ENCODE results near the gene C3orf22.
"Not testable (repeated sequence)": the region's sequence is repeated elsewhere in the genome, so short reads cannot be mapped to it uniquely, and the experiment has no call there.

Gene C3orf22

DNA sequence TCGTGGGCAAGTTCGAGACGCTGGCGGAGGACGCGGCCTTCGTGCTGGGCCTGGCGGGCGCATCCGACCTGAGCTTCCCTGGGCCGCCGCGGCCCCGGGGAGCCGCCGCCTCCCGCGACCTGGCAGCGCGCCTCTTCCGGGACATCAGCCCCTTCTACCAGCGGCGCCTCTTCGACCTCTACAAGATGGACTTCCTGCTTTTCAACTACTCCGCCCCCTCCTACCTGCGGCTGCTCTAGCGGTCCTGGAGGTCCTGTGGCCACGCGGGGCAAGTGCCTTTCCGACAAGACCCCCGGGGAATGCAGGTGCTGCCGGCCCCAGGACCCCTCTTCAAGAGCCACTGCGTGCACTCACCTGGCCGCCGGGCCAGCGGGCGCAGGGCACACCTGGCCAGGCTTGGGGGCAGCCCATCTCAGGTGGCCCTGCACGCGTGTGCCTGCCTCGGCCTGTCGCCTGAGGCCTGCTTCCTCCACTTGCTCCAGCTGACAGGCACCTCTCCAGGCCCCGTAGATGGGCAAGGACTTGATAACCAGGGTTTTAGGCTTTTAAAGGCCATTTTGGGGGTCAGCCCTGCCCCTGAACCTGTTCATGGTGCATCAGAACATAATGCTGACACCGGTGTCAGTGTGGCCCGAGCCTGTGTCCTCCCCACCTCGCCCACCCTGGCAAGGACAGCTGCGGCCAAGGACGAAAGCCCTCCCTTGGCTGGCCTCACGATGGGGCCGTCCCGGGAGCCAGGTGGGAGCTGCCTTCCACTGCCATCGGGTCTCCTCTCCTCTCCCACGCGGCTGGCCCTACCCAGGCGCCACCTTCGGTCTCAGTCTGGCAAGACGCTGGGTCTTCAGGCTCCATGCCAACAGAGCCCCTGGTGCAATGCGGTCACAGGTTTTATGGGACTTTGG is 16.1 kb downstream of the C3orf22 start:
- DNase-seq = no peak

DNA sequence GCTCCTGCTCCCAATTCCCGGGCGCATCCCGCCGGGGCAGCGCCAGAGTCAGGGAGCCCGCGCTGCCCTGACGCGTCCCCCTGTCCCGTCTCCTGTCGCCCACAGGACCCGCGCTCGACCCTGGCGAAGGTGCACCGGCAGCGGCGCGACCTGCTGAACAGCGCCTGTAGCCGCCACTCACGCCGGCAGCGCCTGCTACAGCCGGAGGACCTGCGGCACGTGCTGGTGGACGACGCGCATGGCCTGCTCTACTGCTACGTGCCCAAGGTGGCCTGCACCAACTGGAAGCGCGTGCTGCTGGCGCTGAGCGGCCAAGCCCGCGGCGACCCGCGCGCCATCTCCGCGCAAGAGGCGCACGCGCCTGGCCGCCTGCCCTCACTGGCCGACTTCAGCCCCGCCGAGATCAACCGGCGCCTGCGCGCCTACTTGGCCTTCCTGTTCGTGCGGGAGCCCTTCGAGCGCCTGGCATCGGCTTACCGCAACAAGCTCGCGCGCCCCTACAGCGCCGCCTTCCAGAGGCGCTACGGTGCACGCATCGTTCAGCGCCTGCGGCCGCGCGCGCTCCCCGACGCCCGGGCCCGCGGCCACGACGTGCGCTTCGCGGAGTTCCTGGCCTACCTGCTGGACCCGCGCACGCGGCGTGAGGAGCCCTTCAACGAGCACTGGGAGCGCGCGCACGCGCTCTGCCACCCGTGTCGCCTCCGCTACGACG is 16.9 kb downstream of the C3orf22 start:
- no peak for DNase-seq

DNA sequence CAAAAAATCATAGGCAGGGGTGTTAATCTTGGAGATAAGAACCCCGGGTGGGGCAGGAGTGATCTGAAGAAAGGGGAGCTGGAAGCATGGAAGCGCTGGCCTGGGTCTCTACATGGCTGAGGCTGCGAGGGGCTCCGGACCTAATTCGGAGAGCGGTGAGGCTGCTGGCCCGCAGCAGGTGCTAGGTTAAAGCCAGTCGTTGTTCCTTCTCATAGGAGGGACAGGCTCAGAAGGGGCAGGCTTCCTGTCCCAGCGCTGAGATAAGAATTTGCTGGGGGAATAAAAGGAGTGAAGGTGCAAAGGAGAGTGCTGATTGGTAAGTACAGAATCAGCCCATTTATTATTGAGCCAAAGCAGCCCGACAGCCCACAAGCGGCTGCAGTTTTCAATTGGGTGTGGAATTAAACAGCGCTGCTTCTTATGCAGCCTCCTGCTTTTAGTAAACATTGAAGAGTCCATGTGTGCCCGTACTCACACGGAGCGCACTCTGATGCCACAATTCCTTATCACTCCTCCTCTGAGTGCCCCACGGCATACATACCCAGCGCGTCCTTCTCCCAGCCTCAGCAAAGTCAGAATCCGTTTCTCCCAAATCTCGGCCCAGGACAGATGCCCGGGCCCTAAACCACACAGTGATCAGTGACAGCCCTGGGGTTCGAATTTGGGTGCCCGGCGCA is 17.6 kb downstream of the C3orf22 start:
- DNase-seq = peak; percentile 34

GRCh38 chr3:126540342-126540849 is 18.3 kb downstream of the C3orf22 start:
- DNase-seq = peak; percentile 82

GRCh38 chr3:126539558-126540250 is 19.0 kb downstream of the C3orf22 start:
- no peak for DNase-seq

DNA sequence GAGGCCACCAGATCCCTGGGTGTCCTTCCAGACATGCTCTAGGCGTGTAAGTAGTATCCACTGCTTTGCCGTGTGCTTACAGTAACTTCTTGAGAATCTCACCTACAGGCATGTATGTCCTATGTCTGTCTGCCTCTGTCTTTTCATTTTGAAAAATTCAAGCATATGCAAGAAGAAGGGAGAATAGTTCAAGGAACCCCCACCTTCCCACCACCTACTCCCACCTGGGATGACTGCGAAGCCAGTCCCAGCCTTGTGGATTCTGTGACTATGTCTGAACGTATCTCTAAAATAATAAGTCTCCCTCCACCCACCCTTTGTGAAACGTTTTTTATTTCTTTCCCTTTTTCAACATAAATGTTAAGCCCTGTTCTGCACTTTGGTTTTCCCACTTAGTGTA is 19.8 kb downstream of the C3orf22 start:
- DNase-seq = no peak

DNA sequence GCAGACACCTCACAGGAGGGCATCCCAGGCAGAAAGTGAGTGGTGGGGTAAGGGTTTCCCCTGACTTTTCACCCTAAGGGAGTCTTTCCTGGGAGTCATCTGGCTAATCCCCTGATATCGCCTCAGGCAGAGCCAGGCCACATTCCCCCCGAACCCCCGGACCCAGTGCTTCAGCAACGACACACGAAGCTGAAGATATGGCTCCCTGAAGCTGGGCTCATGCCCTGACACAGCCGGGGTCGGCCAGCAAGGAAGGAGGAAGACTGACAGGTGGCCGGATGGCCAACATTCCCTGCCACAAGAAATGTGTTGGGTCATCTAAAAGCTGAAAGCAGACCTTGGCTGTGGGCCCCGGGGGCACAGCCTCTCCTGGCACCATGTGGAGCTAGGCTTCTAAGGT is 20.4 kb downstream of the C3orf22 start:
- no peak for DNase-seq

- no peak for DNase-seq
Measured at GRCh38 chr3:126537730-126538281, 20.9 kb downstream of the C3orf22 start.

GRCh38 chr3:126537116-126537729 is 21.5 kb downstream of the C3orf22 start:
- no peak for DNase-seq

DNA sequence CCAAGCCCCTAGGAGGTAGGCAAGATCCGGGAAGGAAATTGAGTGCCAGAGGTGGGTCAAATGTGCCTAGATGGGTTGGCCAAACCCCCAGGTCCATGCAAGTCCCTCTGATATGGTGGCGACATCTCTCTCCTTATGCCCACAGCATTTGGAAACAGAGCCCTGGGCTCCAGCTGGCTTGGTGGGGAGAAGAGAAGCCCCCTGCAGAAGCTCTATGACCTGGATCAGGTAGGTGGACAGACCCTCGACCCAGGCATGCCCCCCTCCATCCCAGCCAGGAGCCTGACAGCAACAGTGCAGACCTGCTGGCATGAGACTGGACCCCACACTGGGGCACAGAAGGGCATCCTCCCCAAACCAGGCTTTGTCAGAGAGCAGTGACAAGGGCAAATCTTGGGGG is 22.6 kb downstream of the C3orf22 start:
- no peak for DNase-seq

GRCh38 chr3:126535636-126536035 is 23.1 kb downstream of the C3orf22 start:
- no peak for DNase-seq

DNA sequence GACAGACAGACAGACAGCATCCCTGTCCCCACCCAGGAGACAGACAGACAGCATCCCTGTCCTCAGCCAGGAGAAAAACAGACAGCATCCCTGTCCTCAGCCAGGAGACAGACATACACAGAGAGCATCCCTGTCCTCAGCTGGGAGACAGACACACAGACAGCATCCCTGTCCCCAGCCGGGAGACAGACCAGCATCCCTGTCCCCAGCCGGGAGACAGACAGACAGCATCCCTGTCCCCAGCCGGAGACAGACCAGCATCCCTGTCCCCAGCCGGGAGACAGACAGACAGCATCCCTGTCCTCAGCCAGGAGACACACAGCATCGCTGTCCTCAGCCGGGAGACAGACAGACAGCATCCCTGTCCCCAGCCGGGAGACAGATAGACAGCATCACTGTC is 24.0 kb downstream of the C3orf22 start:
- DNase-seq = not testable (repeated sequence)

DNA sequence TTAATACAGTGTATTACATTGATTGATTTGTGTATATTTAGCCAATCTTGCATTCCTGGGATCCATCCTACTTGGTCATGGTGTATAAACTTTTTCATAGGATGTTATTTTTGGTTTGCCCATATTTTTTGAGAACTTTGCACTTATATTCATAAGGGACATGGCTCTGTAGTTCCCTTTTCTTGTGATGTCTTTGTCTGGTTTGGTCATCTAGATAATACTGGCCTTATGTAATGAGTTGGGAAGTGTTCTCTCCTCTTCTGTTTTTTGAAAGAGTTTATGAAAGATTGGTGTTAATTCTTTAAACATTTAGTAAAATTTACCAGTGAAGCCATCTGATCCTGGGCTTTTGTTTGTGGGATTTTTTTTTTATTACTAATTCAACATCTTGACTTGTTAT is 25.2 kb downstream of the C3orf22 start:
- DNase-seq = no peak

DNA sequence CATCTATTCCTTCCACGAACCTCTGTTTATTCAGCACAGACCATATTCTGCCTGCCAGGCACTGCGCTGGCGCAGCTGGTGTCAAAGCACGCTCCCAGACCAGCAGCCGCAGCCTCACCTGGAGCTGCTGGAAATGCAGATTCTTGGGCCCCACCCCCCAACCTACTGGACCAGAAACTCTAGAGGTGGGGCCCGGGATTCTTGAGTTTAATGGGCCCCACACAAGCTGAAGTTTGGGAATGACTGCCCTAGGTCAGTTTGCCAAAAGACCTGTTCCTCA is 27.7 kb downstream of the C3orf22 start:
- no peak for DNase-seq

GRCh38 chr3:126530171-126531050 is 28.3 kb downstream of the C3orf22 start:
- peak; percentile 97 for DNase-seq

DNA sequence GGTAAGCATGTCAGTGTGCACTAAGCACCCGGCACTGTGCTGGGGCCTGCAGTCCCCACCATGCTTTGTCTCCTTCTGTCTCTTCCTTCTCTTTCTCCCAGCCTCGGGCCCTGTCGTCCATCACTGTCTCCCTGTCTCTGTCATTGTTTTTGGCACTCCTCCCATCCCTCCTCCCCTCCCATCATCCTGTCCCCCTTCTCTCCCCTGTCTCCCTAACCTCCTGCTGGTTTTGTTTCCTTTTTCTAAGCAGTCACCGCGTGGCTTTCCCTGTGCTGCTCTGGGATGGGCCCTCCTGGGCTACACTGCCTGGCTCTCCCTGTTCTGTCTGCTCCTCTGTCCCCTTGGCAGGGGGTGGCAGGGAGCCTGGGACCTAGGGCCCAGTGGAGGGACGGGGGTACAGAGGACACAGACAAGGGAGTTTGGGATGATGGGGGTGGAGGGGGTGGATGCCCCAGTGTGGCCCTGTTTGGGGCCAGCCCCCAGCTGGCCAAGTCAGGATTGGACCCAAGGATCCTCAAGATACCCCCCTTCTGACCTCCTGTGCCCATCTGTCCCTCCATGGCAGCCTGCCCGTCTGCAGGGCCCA is 29.1 kb downstream of the C3orf22 start:
- DNase-seq = no peak

DNA sequence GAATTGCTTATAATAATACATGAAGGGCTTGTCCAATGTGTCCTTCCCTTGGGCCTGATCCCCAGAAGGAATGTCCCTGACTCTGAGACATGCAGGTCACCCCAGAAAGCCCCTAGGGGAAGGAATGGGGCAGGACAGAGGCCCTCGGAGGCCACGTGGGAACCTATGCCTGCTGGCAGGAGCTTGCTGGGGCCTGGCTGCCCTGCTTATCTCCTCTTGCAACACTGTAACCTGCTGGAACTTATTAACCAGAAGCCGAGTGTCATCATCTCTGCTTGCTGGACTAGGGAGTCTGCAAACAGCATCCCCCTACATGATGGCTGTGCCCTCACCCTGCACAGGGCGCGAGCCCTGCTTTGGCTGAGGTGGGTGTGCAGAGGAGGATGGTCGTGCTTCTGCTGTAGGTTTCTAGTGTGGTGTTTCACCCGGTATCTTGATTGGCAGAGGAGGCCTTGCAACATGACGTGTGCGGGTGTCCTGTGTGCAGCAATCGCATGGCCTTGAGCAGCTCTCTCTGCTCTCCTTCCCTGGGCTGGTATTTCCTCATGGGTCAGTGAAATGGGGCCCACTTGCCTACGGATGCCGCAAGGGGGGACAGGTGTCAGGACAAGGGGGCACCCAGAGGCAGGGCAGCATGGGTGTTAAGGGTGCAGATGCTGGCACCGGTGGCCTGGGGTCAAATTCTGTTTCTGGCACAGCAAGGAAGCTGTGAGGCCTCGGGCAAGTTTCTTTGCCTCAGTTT is 29.8 kb downstream of the C3orf22 start:
- DNase-seq = no peak

DNA sequence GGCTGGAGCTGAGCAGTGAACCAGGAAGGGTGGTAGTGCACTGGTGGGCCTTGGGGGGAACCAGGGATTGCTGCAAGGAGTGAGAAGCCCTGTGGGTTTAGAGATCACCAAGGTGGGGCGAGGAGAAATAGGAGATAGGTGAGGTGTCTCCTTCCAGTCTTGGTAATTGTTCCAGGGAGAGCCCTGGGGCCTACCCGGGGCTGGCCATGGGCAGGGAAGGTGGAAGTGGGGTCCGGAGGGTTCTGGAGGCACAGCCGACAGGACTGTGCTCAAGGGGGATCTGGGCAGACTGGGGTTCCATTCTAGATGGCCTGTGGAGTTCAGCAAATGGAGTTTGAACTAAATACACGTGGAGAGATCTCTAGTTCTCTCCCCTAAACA is 30.3 kb downstream of the C3orf22 start:
- no peak for DNase-seq

DNA sequence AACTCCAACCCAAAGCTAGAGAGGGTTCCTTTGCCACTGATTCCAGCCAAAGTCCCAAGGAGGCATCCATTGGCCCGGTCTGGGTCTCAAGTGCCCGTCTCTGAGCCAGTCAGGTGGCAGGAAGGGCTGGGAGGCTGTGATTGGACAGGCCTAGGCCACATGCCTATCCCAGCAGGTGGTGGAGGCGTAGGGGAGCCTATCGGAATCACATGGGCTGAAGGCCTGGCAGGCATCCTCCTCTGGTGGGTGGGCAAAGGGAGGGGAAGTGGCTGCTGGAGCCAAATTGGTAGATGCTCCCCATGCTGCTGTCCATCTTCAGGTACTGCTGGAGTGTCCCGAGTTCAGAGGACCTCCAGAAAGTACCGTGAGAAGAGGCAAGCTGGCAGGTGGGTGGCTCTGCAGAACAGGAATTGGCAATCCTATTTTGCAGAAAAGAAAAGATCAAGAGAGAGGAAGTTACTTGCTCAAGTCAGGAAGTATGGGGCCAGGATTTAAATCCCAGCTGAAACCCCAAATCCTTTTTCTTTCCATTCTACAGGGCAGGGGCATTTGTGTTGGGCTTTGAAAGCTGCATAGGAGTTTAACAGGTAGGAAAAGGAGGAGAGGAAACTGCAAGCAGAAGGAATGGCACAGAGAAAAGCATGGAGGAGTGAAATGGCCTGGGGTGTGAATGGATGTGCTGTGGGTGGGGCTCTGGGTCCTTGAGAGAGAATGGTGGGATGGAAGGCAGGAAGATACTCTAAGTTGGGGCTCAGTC is 31.1 kb downstream of the C3orf22 start:
- no peak for DNase-seq

Measured in GDM1 (cell line).